ENCODE results near the gene STX18. TPM values are rescaled to one million over a fixed set of nuclear protein-coding genes. Genes with fewer than 3 reads are reported as not detected.

Gene STX18
- total RNA-seq, 6 experiments from 2014 or later = 27.5 to 37.1 (median 29.8) TPM

- no peaks in the 10 kb centered on the region for H3K9me3 Mint-ChIP-seq
- H3K4me1 Mint-ChIP-seq (ENCODE audit: low read depth) = no peaks in the 10 kb centered on the region
- H3K4me3 Mint-ChIP-seq = no peak overlapping the region
- DNase-seq = no peak
- TF ChIP-seq CTCF (IDR thresholded peaks at IDR 0.05) = no peak
- H3K27me3 Mint-ChIP-seq (ENCODE audit: insufficient read depth) = peaks cover 4% of the 10 kb centered on the region
- peaks cover 38% of the 10 kb centered on the region for H3K36me3 Mint-ChIP-seq (ENCODE audit: low read depth)
- H3K27ac Mint-ChIP-seq = no peak overlapping the region
These were observed 124.9 kb downstream of the STX18 start for GRCh38 chr4:4416981-4417380.

GRCh38 chr4:4415806-4416805 is 125.7 kb downstream of the STX18 start:
- Mint-ChIP-seq H3K4me3 (no peak overlapping the region), H3K27ac (no peak overlapping the region), H3K27me3 (ENCODE audit: insufficient read depth) (peaks cover 4% of the 10 kb centered on the region), H3K4me1 (ENCODE audit: low read depth) (no peaks in the 10 kb centered on the region), H3K36me3 (ENCODE audit: low read depth) (peaks cover 32% of the 10 kb centered on the region), H3K9me3 (no peaks in the 10 kb centered on the region)
- no peak for TF ChIP-seq CTCF (IDR thresholded peaks at IDR 0.05)
- no peak for DNase-seq

GRCh38 chr4:4415107-4415805 is 126.6 kb downstream of the STX18 start:
- Mint-ChIP-seq H3K27ac (no peak overlapping the region), H3K36me3 (ENCODE audit: low read depth) (peaks cover 26% of the 10 kb centered on the region), H3K4me1 (ENCODE audit: low read depth) (no peaks in the 10 kb centered on the region), H3K4me3 (no peak overlapping the region), H3K27me3 (ENCODE audit: insufficient read depth) (peaks cover 6% of the 10 kb centered on the region), H3K9me3 (no peaks in the 10 kb centered on the region)
- no peak for TF ChIP-seq CTCF (IDR thresholded peaks at IDR 0.05)
- no peak for DNase-seq

GRCh38 chr4:4413806-4414205 is 128.0 kb downstream of the STX18 start:
- Mint-ChIP-seq H3K27me3 (ENCODE audit: insufficient read depth) (peaks cover 11% of the 10 kb centered on the region), H3K9me3 (no peaks in the 10 kb centered on the region), H3K27ac (no peak overlapping the region), H3K4me3 (no peak overlapping the region), H3K36me3 (ENCODE audit: low read depth) (peaks cover 18% of the 10 kb centered on the region), H3K4me1 (ENCODE audit: low read depth) (no peaks in the 10 kb centered on the region)
- no peak for DNase-seq
- TF ChIP-seq CTCF (IDR thresholded peaks at IDR 0.05) = no peak

- Mint-ChIP-seq H3K27ac (no peak overlapping the region), H3K4me3 (no peak overlapping the region), H3K36me3 (ENCODE audit: low read depth) (peaks cover 14% of the 10 kb centered on the region), H3K4me1 (ENCODE audit: low read depth) (no peaks in the 10 kb centered on the region), H3K9me3 (no peaks in the 10 kb centered on the region), H3K27me3 (ENCODE audit: insufficient read depth) (peaks cover 14% of the 10 kb centered on the region)
- no peak for DNase-seq
- no peak for TF ChIP-seq CTCF (IDR thresholded peaks at IDR 0.05)
These were observed 128.5 kb downstream of the STX18 start for GRCh38 chr4:4413373-4413725.

All from HFFc6 (cell line).